Endothelial cell of umbilical vein (primary cell): Measurements from ENCODE around the gene FIGNL2. TPM values are rescaled to one million over a fixed set of nuclear protein-coding genes. Genes with fewer than 3 reads are reported as not detected.

Experiments
- BruUV-seq: library from RNA; stranded (reverse); fragments of 400-500 nt; replicated peaks from 2 replicates; lab custom pipeline; 2021; lab: Mats Ljungman, UMichigan
- CTCF ChIA-PET: fragments of 300-600, 350-600 bp; sonication (Branson Sonifier 250); formaldehyde crosslinking; loops from one replicate; lab custom pipeline; 2021; ENCODE audit warnings: antibody characterized with exemption, inconsistent platforms; lab: Charles Lee
- POLR2A ChIA-PET: fragments of 300-600, 350-600 bp; sonication (Branson Sonifier 250); formaldehyde crosslinking; loops from one replicate; lab custom pipeline; 2021; ENCODE audit warnings: antibody characterized with exemption, inconsistent platforms; lab: Charles Lee
- DNase-seq: peaks from one replicate; pipeline ENCODE4 v3.0.0-alpha.2; 2011; ENCODE audit warnings: low read depth, low spot score
- FAIRE-seq: peaks from 2 replicates; lab custom pipeline; 2011; peaks lifted over from hg19 to GRCh38; lab: Jason Lieb, UNC
- H2AFZ ChIP-seq: 2 replicates; pipeline ENCODE4 v1.6.0; 2012; ENCODE audit warnings: low read depth, low read length, control low read depth, inconsistent platforms
- H3K27ac ChIP-seq: 2 replicates; pipeline ENCODE4 v1.5.1; 2011; ENCODE audit warnings: low read depth, mild to moderate bottlenecking, control low read depth, low read length, moderate library complexity; ENCODE audit not compliant: insufficient read depth
- H3K27me3 ChIP-seq, 2 experiments: 2 replicates each; pipeline versions ENCODE4 v1.6.0 to v1.6.1; 2011; ENCODE audit warnings: low read length in 2 of 2, mixed read lengths in 1 of 2; ENCODE audit not compliant: control insufficient read depth in 2 of 2, insufficient read depth in 2 of 2
- H3K36me3 ChIP-seq, 2 experiments: 2 replicates in 1 of 2; 3 replicates in 1 of 2; pipeline ENCODE4 v1.5.1; 2011; ENCODE audit warnings: low read length in 2 of 2, mild to moderate bottlenecking in 1 of 2, moderate library complexity in 1 of 2; ENCODE audit not compliant: control insufficient read depth in 2 of 2, insufficient read depth in 2 of 2; ENCODE audit errors: extremely low read depth in 1 of 2
- H3K4me1 ChIP-seq: 3 replicates; pipeline ENCODE4 v1.5.1; 2011; ENCODE audit warnings: mild to moderate bottlenecking, low read length; ENCODE audit not compliant: control insufficient read depth, insufficient read depth; ENCODE audit errors: extremely low read depth
- H3K4me2 ChIP-seq: 2 replicates; pipeline ENCODE4 v1.6.1; 2011; ENCODE audit warnings: low read length, control low read depth, mixed read lengths; ENCODE audit not compliant: insufficient read depth
- H3K4me3 ChIP-seq, 3 experiments: fragments of 200-600 bp in 1 of 3; sonication (generic), shearing (Covaris generic) in 1 of 3; replicated peaks in 1 of 3; 2 replicates each; pipeline ENCODE4 v1.5.1; 2011 to 2016; ENCODE audit warnings: control low read depth in 3 of 3, low read length in 3 of 3, mild to moderate bottlenecking in 2 of 3, inconsistent platforms in 1 of 3, low read depth in 1 of 3, moderate library complexity in 1 of 3; ENCODE audit not compliant: insufficient read depth in 1 of 3
- H3K79me2 ChIP-seq: 2 replicates; pipeline ENCODE4 v1.6.0; 2012; ENCODE audit warnings: low read length, inconsistent platforms; ENCODE audit not compliant: control insufficient read depth, insufficient read depth
- H3K9ac ChIP-seq: replicated peaks from 2 replicates; pipeline ENCODE3; 2011; ENCODE audit warnings: low read length, control low read depth; ENCODE audit not compliant: insufficient read depth; ENCODE audit errors: extremely low read depth
- H3K9me1 ChIP-seq: replicated peaks from 3 replicates; pipeline ENCODE4 v1.6.0; 2011; ENCODE audit warnings: mild to moderate bottlenecking, low read length; ENCODE audit not compliant: control insufficient read depth, insufficient read depth; ENCODE audit errors: extremely low read depth
- H3K9me3 ChIP-seq: replicated peaks from 2 replicates; pipeline ENCODE4 v1.5.1; 2012; ENCODE audit warnings: low read length, inconsistent platforms; ENCODE audit not compliant: control insufficient read depth, insufficient read depth
- H4K20me1 ChIP-seq: replicated peaks from 2 replicates; pipeline ENCODE3; 2011; ENCODE audit warnings: mild to moderate bottlenecking, low read length; ENCODE audit not compliant: control insufficient read depth, insufficient read depth; ENCODE audit errors: extremely low read depth
- CTCF ChIP-seq, 2 donors: IDR thresholded peaks; 1 replicate in 1 of 2; 2 replicates in 1 of 2; pipeline ENCODE4 v1.5.1; 2011; ENCODE audit warnings: low read length in 2 of 2, mild to moderate bottlenecking in 2 of 2, moderate library complexity in 2 of 2, control low read depth in 1 of 2, inconsistent platforms in 1 of 2, low read depth in 1 of 2; ENCODE audit not compliant: insufficient read depth in 1 of 2; ENCODE audit errors: extremely low read depth in 1 of 2
- EZH2 ChIP-seq: IDR thresholded peaks from 2 replicates; pipeline ENCODE4 v1.6.1; 2012; ENCODE audit warnings: borderline replicate concordance, low read depth, mild to moderate bottlenecking, moderate library complexity, low read length, inconsistent platforms; ENCODE audit not compliant: severe bottlenecking
- FOS ChIP-seq: IDR thresholded peaks from 2 replicates; pipeline ENCODE4 v1.6.1; 2011; ENCODE audit warnings: mild to moderate bottlenecking, low read length, moderate library complexity, borderline replicate concordance; ENCODE audit not compliant: insufficient read depth
- GATA2 ChIP-seq: IDR thresholded peaks from 2 replicates; pipeline ENCODE4 v1.7.0; 2011; ENCODE audit warnings: low read depth, mild to moderate bottlenecking, moderate library complexity, mixed read lengths, low read length; ENCODE audit not compliant: insufficient read length, insufficient read depth
- JUN ChIP-seq: IDR thresholded peaks from 2 replicates; pipeline ENCODE4 v1.6.1; 2011; ENCODE audit warnings: borderline replicate concordance, low read depth; ENCODE audit not compliant: insufficient read length, insufficient read depth
- MAX ChIP-seq: IDR thresholded peaks from 2 replicates; pipeline ENCODE4 v1.6.1; 2011; ENCODE audit not compliant: insufficient read depth, insufficient read length
- MYC ChIP-seq: IDR thresholded peaks from one replicate; pipeline ENCODE4 v1.6.1; 2011; ENCODE audit warnings: mild to moderate bottlenecking, low read depth, low read length
- POLR2A ChIP-seq: IDR thresholded peaks from 2 replicates; pipeline ENCODE4 v1.6.1; 2012; ENCODE audit warnings: low read depth, mild to moderate bottlenecking, control low read depth, low read length
- POLR2AphosphoS5 ChIP-seq: IDR thresholded peaks from 2 replicates; pipeline ENCODE4 v1.6.1; 2012; ENCODE audit warnings: low read depth, mild to moderate bottlenecking, control low read depth, low read length, moderate library complexity; ENCODE audit not compliant: insufficient read depth
- dilution Hi-C: fragments of 300-500 bp; cut with MboI; formaldehyde crosslinking; loops from one replicate; pipeline ENCODE4 v1.15.0; 2019; ENCODE audit warnings: low sequenced_read_pairs; ENCODE audit not compliant: extremely low pct_ligation_motif_present
- intact Hi-C: fragments of 100-400 bp; cut with micrococcal nuclease; formaldehyde crosslinking; loops from one replicate; pipeline ENCODE4 v1.10.0; 2022
- polyA plus RNA-seq, 4 experiments: library from polyadenylated mRNA; depleted of rRNA in 3 of 4; stranded (reverse) in 3 of 4; unstranded in 1 of 4; fragments of >200 nt; gene quantifications; 2 replicates each; pipeline versions ENCODE4 v1.2.1 to v1.2.3, GENCODE V29; 2011 to 2012; ENCODE audit warnings: missing spikeins in 1 of 4
- total RNA-seq: library from RNA; stranded (reverse); gene quantifications from 2 replicates; pipeline ENCODE4 v1.2.3, GENCODE V29; 2021

The FIGNL2 gene
- total and polyA plus RNA-seq, 2 donors (not counting 3 experiments of a cell fraction or from before 2014, with no cell fraction given) = 1.4 to 2.4 TPM

- ChIA-PET CTCF (no interaction called here), POLR2A (no interaction called here)
- Histone ChIP-seq H3K79me2 (no peaks in the 10 kb centered on the region), H4K20me1 (no peaks in the 10 kb centered on the region), H3K4me1 (no peaks in the 10 kb centered on the region), H3K9me1 (no peaks in the 10 kb centered on the region), H3K36me3 (peaks cover 6 to 10% of the 10 kb centered on the region in 2 experiments), H3K9ac (no peak overlapping the region), H3K9me3 (no peaks in the 10 kb centered on the region), H2AFZ (no peak overlapping the region), H3K4me3 (no peak overlapping the region), H3K27me3 (no peaks in the 10 kb centered on the region), H3K27ac (no peak overlapping the region), H3K4me2 (no peak overlapping the region)
- TF ChIP-seq FOS (no peak), CTCF (IDR thresholded peaks at IDR 0.05; ENCODE audit: extremely low read depth in 1 of 2, insufficient read depth in 1 of 2, low read depth in 1 of 2, low read length in 2 of 2) (no peak), POLR2A (no peak), MAX (no peak), GATA2 (no peak), JUN (no peak)
- intact Hi-C loops = no loop called here
- no TSS peak for BruUV-seq
- DNase-seq = no peak
- no peak for FAIRE-seq
- dilution Hi-C loops = no loop called here
Observed at GRCh38 chr12:51797301-51797700, 51.2 kb downstream of the FIGNL2 start.

- Histone ChIP-seq H2AFZ (no peak overlapping the region), H3K9me1 (no peaks in the 10 kb centered on the region), H3K4me2 (no peak overlapping the region), H3K27me3 (no peaks in the 10 kb centered on the region), H3K27ac (no peak overlapping the region), H3K9me3 (no peaks in the 10 kb centered on the region), H3K9ac (no peak overlapping the region), H3K4me3 (no peak overlapping the region), H4K20me1 (no peaks in the 10 kb centered on the region), H3K4me1 (no peaks in the 10 kb centered on the region), H3K79me2 (no peaks in the 10 kb centered on the region), H3K36me3 (peaks cover 13 to 16% of the 10 kb centered on the region in 2 experiments)
- dilution Hi-C loops = no loop called here
- POLR2A ChIA-PET = no interaction called here
- CTCF ChIA-PET = interaction anchor here (0.9 to 1.4 kb wide), 2 partner anchors 11 to 82 kb away, joined by 3 to 4 read pairs; no protein-coding TSS in a partner anchor
- FAIRE-seq (no peak), DNase-seq (no peak)
- no peak for TF ChIP-seq POLR2A
- no peak for TF ChIP-seq JUN
- no peak for TF ChIP-seq GATA2
- no peak for TF ChIP-seq MAX
- no peak for TF ChIP-seq FOS
- TF ChIP-seq MYC = no peak
- no peak for TF ChIP-seq EZH2
- TF ChIP-seq POLR2AphosphoS5 = no peak
- TF ChIP-seq CTCF (IDR thresholded peaks at IDR 0.05; ENCODE audit: extremely low read depth in 1 of 2, insufficient read depth in 1 of 2, low read depth in 1 of 2, low read length in 2 of 2) = no peak
- no TSS peak for BruUV-seq
- intact Hi-C loops = no loop called here
Observed at GRCh38 chr12:51793201-51793600, 55.3 kb downstream of the FIGNL2 start.
